ENCODE data around the gene CIART.
"Not testable (repeated sequence)": the region's sequence is repeated elsewhere in the genome, so short reads cannot be mapped to it uniquely, and the experiment has no call there.

DNA sequence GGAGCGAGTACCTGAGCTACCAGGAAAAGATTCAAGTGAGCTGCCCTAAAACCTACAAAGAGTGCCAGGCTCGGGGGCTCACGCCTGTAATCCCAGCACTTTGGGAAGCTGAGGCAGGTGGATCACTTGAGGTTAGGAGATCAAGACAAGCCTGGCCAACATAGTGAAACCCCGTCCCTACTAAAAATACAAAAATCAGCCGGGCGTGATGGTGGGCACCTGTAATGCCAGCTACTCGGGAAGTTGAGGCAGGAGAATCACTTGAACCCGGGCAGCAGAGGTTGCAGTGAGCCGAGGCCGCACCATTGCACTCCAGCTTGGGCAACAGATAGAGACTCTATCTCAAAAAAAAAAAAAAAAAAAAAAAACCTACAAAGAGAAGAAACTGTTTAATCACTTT is 49.4 kb upstream of the CIART start:
- TF ChIP-seq CTCF (conservative IDR thresholded peaks at IDR 0.05; ENCODE audit: low read depth, low read length); EZH2 (IDR thresholded peaks at IDR 0.05; ENCODE audit: low read length, unreplicated experiment): not testable (repeated sequence)
